ENCODE results near the gene FRMD4A.
"Not testable (repeated sequence)": the region's sequence is repeated elsewhere in the genome, so short reads cannot be mapped to it uniquely, and the experiment has no call there.

DNA sequence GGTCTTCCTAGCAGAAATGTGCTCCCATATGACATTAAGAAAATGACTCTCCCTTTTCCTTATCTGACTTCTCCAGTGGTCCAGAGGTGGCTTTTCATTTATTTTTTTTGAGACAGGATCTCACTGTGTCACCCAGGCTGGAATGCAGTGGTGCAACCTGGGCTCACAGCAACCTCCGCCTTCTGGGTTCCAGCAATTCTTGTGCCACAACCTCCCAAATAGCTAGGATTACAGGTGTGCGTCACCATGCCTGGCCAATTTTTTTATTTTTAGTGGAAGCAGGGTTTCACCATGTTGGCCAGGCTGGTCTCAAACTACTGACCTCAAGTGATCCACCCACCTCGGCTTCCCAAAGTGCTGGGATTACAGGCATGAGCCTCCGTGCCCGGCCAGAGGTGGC, 563.6 kb downstream of the FRMD4A start:
- TF ChIP-seq POLR2A (IDR thresholded peaks at IDR 0.05; ENCODE audit: low read depth, low read length); POLR2AphosphoS5 (IDR thresholded peaks at IDR 0.05; ENCODE audit: low read depth, low read length); SPI1 (IDR thresholded peaks at IDR 0.05; ENCODE audit: low read depth, low read length); TAF1 (IDR thresholded peaks at IDR 0.05; ENCODE audit: low read depth, low read length); PAX5 (IDR thresholded peaks at IDR 0.05; ENCODE audit: insufficient read depth, low read length, severe bottlenecking); POU2F2 (IDR thresholded peaks at IDR 0.05; ENCODE audit: low read depth, low read length): not testable (repeated sequence)
